Left ventricle myocardium inferior (tissue), 1 donor: ENCODE measurements around the gene RAET1L. TPM values are rescaled to one million over a fixed set of nuclear protein-coding genes. Genes with fewer than 3 reads are reported as not detected.
"Not testable (repeated sequence)": the region's sequence is repeated elsewhere in the genome, so short reads cannot be mapped to it uniquely, and the experiment has no call there.

Experiments
- DNase-seq: peaks from one replicate; pipeline ENCODE4 v3.0.0-alpha.2; 2020
- H3K27ac ChIP-seq: fragments of 200-600 bp; replicated peaks from 2 replicates; pipeline ENCODE4 v1.8.0; 2021
- H3K27me3 ChIP-seq: fragments of 200-600 bp; 2 replicates; pipeline ENCODE4 v1.8.0; 2021; ENCODE audit warnings: low read depth
- H3K36me3 ChIP-seq: fragments of 200-600 bp; 2 replicates; pipeline ENCODE4 v1.8.0; 2021
- H3K4me1 ChIP-seq: fragments of 200-600 bp; 2 replicates; pipeline ENCODE4 v1.8.0; 2021
- H3K4me3 ChIP-seq: fragments of 200-600 bp; 2 replicates; pipeline ENCODE4 v1.8.0; 2021; ENCODE audit warnings: mild to moderate bottlenecking, moderate library complexity
- H3K9me3 ChIP-seq: fragments of 200-600 bp; replicated peaks from 2 replicates; pipeline ENCODE4 v1.8.0; 2021
- intact Hi-C: fragments of 100-400 bp; cut with micrococcal nuclease; formaldehyde crosslinking; loops from one replicate; pipeline ENCODE4 v1.11.0; 2022
- total RNA-seq: library from RNA; stranded (reverse); fragmentation: NEBNext Ultra II Directional; extraction: Animal tissue kit (Norgen Biotek cat#: 25700); gene quantifications from one replicate; pipeline ENCODE4 v1.2.1, GENCODE V29; 2021
- TF ChIP-seq, protein P1 (sequence below): fragments of 200-600 bp; IDR thresholded peaks from 2 replicates; pipeline ENCODE4 v1.8.0; 2021; ENCODE audit warnings: antibody characterized with exemption, mild to moderate bottlenecking, borderline replicate concordance
- donor health status: DM: no; HTN: yes; CAD: no; lungs with severe emphysema.

Gene RAET1L
- total RNA-seq, 1 donor from 2014 or later, result not detected

- H3K4me3 ChIP-seq, result no peak overlapping the region
- H3K27me3 ChIP-seq, result peaks cover 96% of the 10 kb centered on the region
- no peaks in the 10 kb centered on the region for H3K9me3 ChIP-seq
- intact Hi-C loops, result no loop called here
- H3K36me3 ChIP-seq, result no peaks in the 10 kb centered on the region
- no peak overlapping the region for H3K27ac ChIP-seq
- peaks cover 9% of the 10 kb centered on the region for H3K4me1 ChIP-seq
- TF ChIP-seq, protein P1, sequence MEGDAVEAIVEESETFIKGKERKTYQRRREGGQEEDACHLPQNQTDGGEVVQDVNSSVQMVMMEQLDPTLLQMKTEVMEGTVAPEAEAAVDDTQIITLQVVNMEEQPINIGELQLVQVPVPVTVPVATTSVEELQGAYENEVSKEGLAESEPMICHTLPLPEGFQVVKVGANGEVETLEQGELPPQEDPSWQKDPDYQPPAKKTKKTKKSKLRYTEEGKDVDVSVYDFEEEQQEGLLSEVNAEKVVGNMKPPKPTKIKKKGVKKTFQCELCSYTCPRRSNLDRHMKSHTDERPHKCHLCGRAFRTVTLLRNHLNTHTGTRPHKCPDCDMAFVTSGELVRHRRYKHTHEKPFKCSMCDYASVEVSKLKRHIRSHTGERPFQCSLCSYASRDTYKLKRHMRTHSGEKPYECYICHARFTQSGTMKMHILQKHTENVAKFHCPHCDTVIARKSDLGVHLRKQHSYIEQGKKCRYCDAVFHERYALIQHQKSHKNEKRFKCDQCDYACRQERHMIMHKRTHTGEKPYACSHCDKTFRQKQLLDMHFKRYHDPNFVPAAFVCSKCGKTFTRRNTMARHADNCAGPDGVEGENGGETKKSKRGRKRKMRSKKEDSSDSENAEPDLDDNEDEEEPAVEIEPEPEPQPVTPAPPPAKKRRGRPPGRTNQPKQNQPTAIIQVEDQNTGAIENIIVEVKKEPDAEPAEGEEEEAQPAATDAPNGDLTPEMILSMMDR, result no peak
- DNase-seq, result no peak
Observed at GRCh38 chr6:149969635-149970034, 55.7 kb downstream of the RAET1L start.

DNA sequence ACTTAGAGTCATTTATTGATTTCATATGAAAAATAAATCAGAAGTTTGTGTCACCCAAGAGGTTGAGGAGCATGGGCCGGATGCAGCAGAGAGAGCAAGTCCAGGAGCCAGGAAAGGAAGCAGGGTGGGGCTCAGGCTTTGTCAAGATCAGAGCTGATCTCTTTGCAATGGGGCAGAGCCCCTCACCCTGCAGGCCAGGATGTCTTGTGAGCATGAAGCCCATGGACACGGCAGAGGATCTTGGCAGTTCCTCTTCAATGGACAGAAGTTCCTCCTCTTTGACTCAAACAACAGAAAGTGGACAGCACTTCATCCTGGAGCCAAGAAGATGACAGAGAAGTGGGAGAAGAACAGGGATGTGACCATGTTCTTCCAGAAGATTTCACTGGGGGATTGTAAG lies 56.4 kb downstream of the RAET1L start:
- H3K9me3 ChIP-seq, H3K36me3 ChIP-seq, H3K4me3 ChIP-seq, H3K27ac ChIP-seq, intact Hi-C loops, DNase-seq: not testable (repeated sequence)
- Histone ChIP-seq H3K27me3 (peaks cover 96% of the 10 kb centered on the region), H3K4me1 (peaks cover 17% of the 10 kb centered on the region)

Other genes with a start within 250 kb of the RAET1L start
- gene LRP11, start 161.2 kb downstream of the RAET1L start, total RNA-seq, result 18.2 TPM
- gene RAET1E, start 127.4 kb downstream of the RAET1L start, total RNA-seq, result 0.19 TPM
- 0.19 TPM for gene RAET1G, start 102.4 kb downstream of the RAET1L start, total RNA-seq
- 0.93 TPM for gene ULBP2, start 83.5 kb downstream of the RAET1L start, total RNA-seq
- 0.38 TPM for gene ULBP1, start 61.6 kb downstream of the RAET1L start, total RNA-seq
- gene ULBP3, start 43.6 kb upstream of the RAET1L start, total RNA-seq, result 0.99 TPM
- gene PPP1R14C, start 117.5 kb upstream of the RAET1L start, total RNA-seq, result 116 TPM